Caco-2 (cell line): ENCODE results near the gene IMMT. TPM values are rescaled to one million over a fixed set of nuclear protein-coding genes. Genes with fewer than 3 reads are reported as not detected.

Source experiments
- BruUV-seq: library from RNA; stranded (reverse); fragments of 400-500 nt; replicated peaks from 2 replicates; lab custom pipeline; 2021; lab: Mats Ljungman, UMichigan
- CTCF ChIA-PET: fragments of 300-600 bp; sonication (Branson Sonifier 250); formaldehyde crosslinking; loops from one replicate; lab custom pipeline; 2022; ENCODE audit warnings: antibody characterized with exemption; lab: Charles Lee
- POLR2A ChIA-PET: fragments of 300-600 bp; sonication (Branson Sonifier 250); formaldehyde crosslinking; loops from one replicate; lab custom pipeline; 2022; ENCODE audit warnings: antibody characterized with exemption; lab: Charles Lee
- DNase-seq, 2 experiments: peaks; one replicate each; pipeline versions ENCODE4 v3.0.0 to v3.0.0-alpha.2; 2020 to 2022
- H3K27me3 ChIP-seq: replicated peaks from 2 replicates; pipeline ENCODE4 v1.6.0; 2011; ENCODE audit warnings: low read length; ENCODE audit not compliant: control insufficient read depth, insufficient read depth
- H3K36me3 ChIP-seq: 2 replicates; pipeline ENCODE4 v1.5.1; 2011; ENCODE audit warnings: low read length; ENCODE audit not compliant: control insufficient read depth, insufficient read depth
- H3K4me1 ChIP-seq: fragments of 250-450 bp; sonication (Bioruptor Pico); 2 replicates; pipeline ENCODE4 v1.5.1; 2020; ENCODE audit warnings: mild to moderate bottlenecking
- H3K4me3 ChIP-seq: 2 replicates; pipeline ENCODE4 v1.5.1; 2011; ENCODE audit warnings: low read depth, mild to moderate bottlenecking, control low read depth, low read length
- H3K9me3 ChIP-seq: fragments of 250-450 bp; sonication (Bioruptor Pico); 2 replicates; pipeline ENCODE4 v1.5.1; 2020; ENCODE audit warnings: mild to moderate bottlenecking, moderate library complexity
- H3K27ac Mint-ChIP-seq: one replicate; pipeline ENCODE4 v1.8.0; 2022; ENCODE audit warnings: mixed read lengths; ENCODE audit not compliant: unreplicated experiment
- H3K27me3 Mint-ChIP-seq: one replicate; pipeline ENCODE4 v1.8.0; 2022; ENCODE audit warnings: mixed read lengths; ENCODE audit not compliant: insufficient read depth, unreplicated experiment
- H3K36me3 Mint-ChIP-seq: one replicate; pipeline ENCODE4 v1.8.0; 2022; ENCODE audit warnings: mild to moderate bottlenecking, mixed read lengths; ENCODE audit not compliant: insufficient read depth, unreplicated experiment
- H3K4me1 Mint-ChIP-seq: one replicate; pipeline ENCODE4 v1.8.0; 2022; ENCODE audit warnings: low read depth, mixed read lengths; ENCODE audit not compliant: unreplicated experiment
- H3K4me3 Mint-ChIP-seq: one replicate; pipeline ENCODE4 v1.8.0; 2022; ENCODE audit warnings: mild to moderate bottlenecking, moderate library complexity, mixed read lengths; ENCODE audit not compliant: unreplicated experiment
- H3K9me3 Mint-ChIP-seq: one replicate; pipeline ENCODE4 v1.8.0; 2022; ENCODE audit warnings: mixed read lengths; ENCODE audit not compliant: unreplicated experiment
- intact Hi-C: fragments of 100-400 bp; cut with micrococcal nuclease; formaldehyde crosslinking; loops from one replicate; pipeline ENCODE4 v1.10.0; 2022; ENCODE audit not compliant: unreplicated experiment
- total RNA-seq: library from RNA; stranded (reverse); gene quantifications from 2 replicates; pipeline ENCODE4 v1.2.3, GENCODE V29; 2022
- TF ChIP-seq, protein P1 (sequence below), 2 experiments: fragments of 200-600 bp in 1 of 2; IDR thresholded peaks; 1 replicate in 1 of 2; 2 replicates in 1 of 2; pipeline versions ENCODE4 v1.5.1 to v1.8.0; 2011 to 2022; ENCODE audit warnings: antibody characterized with exemption in 1 of 2, control low read depth in 1 of 2, inconsistent platforms in 1 of 2, low read depth in 1 of 2, low read length in 1 of 2, mild to moderate bottlenecking in 1 of 2, moderate library complexity in 1 of 2; ENCODE audit not compliant: insufficient read depth in 1 of 2, severe bottlenecking in 1 of 2, unreplicated experiment in 1 of 2

IMMT gene
- total RNA-seq, 1 experiment from 2014 or later: 129 TPM

DNA sequence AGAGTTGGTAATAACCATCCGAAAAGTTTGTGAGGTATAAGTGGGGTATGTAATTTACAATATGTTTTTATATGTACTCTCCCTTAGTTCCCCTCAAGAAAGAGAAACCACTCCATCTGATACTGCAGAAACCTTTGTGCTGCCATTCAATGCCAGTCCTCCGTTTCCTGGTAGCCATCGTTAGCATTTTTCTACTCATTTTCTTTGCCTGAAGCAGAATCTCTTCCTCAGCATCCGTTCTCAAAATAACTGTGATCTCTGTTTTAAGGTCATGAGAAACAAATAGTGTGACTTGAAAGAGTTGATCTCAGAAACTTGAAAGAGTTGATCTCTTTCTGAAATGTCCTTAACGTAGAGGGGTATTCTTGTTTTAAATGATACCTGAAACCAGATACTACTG lies 88.2 kb downstream of the IMMT start:
- BruUV-seq: no TSS peak
- Mint-ChIP-seq H3K4me1 (peaks cover 35% of the 10 kb centered on the region), H3K27me3 (no peaks in the 10 kb centered on the region), H3K4me3 (peak overlapping the region; percentile 91), H3K9me3 (no peaks in the 10 kb centered on the region), H3K27ac (peak overlapping the region; percentile 98), H3K36me3 (peaks cover 74% of the 10 kb centered on the region)
- POLR2A ChIA-PET: interaction anchor here (0.5 to 2.0 kb wide), 3 partner anchors 11 to 88 kb away, joined by 3 to 22 read pairs (median 9); partner anchors contain the start of gene IMMT
- Histone ChIP-seq H3K36me3 (peaks cover 4% of the 10 kb centered on the region), H3K4me3 (peak overlapping the region; percentile 90), H3K4me1 (peaks cover 9% of the 10 kb centered on the region), H3K27me3 (no peaks in the 10 kb centered on the region), H3K9me3 (no peaks in the 10 kb centered on the region)
- CTCF ChIA-PET: no interaction called here
- intact Hi-C loops: loop anchor here (5.0 kb wide), 1 partner anchor 90 kb away; the partner anchor contains the start of genes IMMT and MRPL35
- TF ChIP-seq, protein P1, sequence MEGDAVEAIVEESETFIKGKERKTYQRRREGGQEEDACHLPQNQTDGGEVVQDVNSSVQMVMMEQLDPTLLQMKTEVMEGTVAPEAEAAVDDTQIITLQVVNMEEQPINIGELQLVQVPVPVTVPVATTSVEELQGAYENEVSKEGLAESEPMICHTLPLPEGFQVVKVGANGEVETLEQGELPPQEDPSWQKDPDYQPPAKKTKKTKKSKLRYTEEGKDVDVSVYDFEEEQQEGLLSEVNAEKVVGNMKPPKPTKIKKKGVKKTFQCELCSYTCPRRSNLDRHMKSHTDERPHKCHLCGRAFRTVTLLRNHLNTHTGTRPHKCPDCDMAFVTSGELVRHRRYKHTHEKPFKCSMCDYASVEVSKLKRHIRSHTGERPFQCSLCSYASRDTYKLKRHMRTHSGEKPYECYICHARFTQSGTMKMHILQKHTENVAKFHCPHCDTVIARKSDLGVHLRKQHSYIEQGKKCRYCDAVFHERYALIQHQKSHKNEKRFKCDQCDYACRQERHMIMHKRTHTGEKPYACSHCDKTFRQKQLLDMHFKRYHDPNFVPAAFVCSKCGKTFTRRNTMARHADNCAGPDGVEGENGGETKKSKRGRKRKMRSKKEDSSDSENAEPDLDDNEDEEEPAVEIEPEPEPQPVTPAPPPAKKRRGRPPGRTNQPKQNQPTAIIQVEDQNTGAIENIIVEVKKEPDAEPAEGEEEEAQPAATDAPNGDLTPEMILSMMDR (IDR thresholded peaks at IDR 0.05; ENCODE audit: insufficient read depth in 1 of 2, low read depth in 1 of 2, low read length in 1 of 2, severe bottlenecking in 1 of 2, unreplicated experiment in 1 of 2): no peak
- no peak for DNase-seq

- H3K27ac Mint-ChIP-seq: peak within 1 kb of the TSS; percentile 98
- H3K27me3 Mint-ChIP-seq: no peaks in the 10 kb centered on the region
- H3K36me3 Mint-ChIP-seq: peaks cover 75% of the 10 kb centered on the region
- DNase-seq: peak; percentile 96 to 97
- H3K4me3 Mint-ChIP-seq: peak within 1 kb of the TSS; percentile 91
- TF ChIP-seq, protein P1 (IDR thresholded peaks at IDR 0.05; ENCODE audit: insufficient read depth in 1 of 2, low read depth in 1 of 2, low read length in 1 of 2, severe bottlenecking in 1 of 2, unreplicated experiment in 1 of 2): no peak
- POLR2A ChIA-PET: interaction anchor here (0.5 to 2.0 kb wide), 10 partner anchors 8 to 537 kb away, joined by 3 to 32 read pairs (median 4); partner anchors contain the start of genes IMMT and KDM3A
- intact Hi-C loops: loop anchor here (1.0 to 5.0 kb wide), 2 partner anchors 8 to 91 kb away; partner anchors contain the start of genes IMMT and MRPL35
- H3K9me3 ChIP-seq: no peaks in the 10 kb centered on the region
- H3K27me3 ChIP-seq: no peaks in the 10 kb centered on the region
- H3K4me1 ChIP-seq: peaks cover 9% of the 10 kb centered on the region
- H3K9me3 Mint-ChIP-seq: no peaks in the 10 kb centered on the region
- CTCF ChIA-PET: interaction anchor here (1.1 to 1.5 kb wide), 4 partner anchors 8 to 279 kb away, joined by 3 to 16 read pairs (median 10); no protein-coding TSS in a partner anchor
- peaks cover 2% of the 10 kb centered on the region for H3K36me3 ChIP-seq
- peaks cover 35% of the 10 kb centered on the region for H3K4me1 Mint-ChIP-seq
- H3K4me3 ChIP-seq: peak within 1 kb of the TSS; percentile 90
- BruUV-seq: TSS peak; percentile 53
Measured at GRCh38 chr2:86105969-86106945, 89.0 kb downstream of the IMMT start, which contains the start of gene PTCD3. Gene PTCD3, plus strand, starts transcription at chr2:86106235. Its CDS starts 13 bp downstream, at chr2:86106248.
